GM19455 (cell line): Measurements from ENCODE around the gene STYX.
"Not testable (repeated sequence)": the region's sequence is repeated elsewhere in the genome, so short reads cannot be mapped to it uniquely, and the experiment has no call there.

Experiments
- ATAC-seq: cut with Tn5 transposase; IDR thresholded peaks from one replicate; pipeline ENCODE4 v1.9.1; 2021; ENCODE audit not compliant: unreplicated experiment

Gene STYX

GRCh38 chr14:52723514-52724359 lies 6.2 kb upstream of the STYX start:
- ATAC-seq, result no peak

GRCh38 chr14:52724360-52724644 lies 5.7 kb upstream of the STYX start:
- no peak for ATAC-seq

GRCh38 chr14:52727509-52727908 lies 2.5 kb upstream of the STYX start:
- not testable (repeated sequence) for ATAC-seq

GRCh38 chr14:52729035-52729434 lies 931 bp upstream of the STYX start:
- ATAC-seq, result not testable (repeated sequence)

GRCh38 chr14:52729585-52729924 lies 411 bp upstream of the STYX start:
- no peak for ATAC-seq

GRCh38 chr14:52730709-52731111 lies 744 bp downstream of the STYX start:
- no peak for ATAC-seq

- no peak for ATAC-seq
Measured at GRCh38 chr14:52733824-52734223, 3.9 kb downstream of the STYX start.

- no peak for ATAC-seq
Measured at GRCh38 chr14:52735921-52736489, 6.0 kb downstream of the STYX start.

- ATAC-seq, result no peak
Measured at GRCh38 chr14:52738409-52738808, 8.4 kb downstream of the STYX start.

- ATAC-seq, result no peak
Measured at GRCh38 chr14:52740751-52741150, 10.8 kb downstream of the STYX start.

- ATAC-seq, result no peak
Measured at GRCh38 chr14:52741865-52742264, 11.9 kb downstream of the STYX start.

GRCh38 chr14:52748647-52749292 lies 18.8 kb downstream of the STYX start:
- ATAC-seq, result no peak

GRCh38 chr14:52755607-52756316 lies 25.8 kb downstream of the STYX start:
- no peak for ATAC-seq

GRCh38 chr14:52759145-52759544 lies 29.2 kb downstream of the STYX start:
- no peak for ATAC-seq

- ATAC-seq, result not testable (repeated sequence)
Measured at GRCh38 chr14:52762923-52763322, 33.0 kb downstream of the STYX start.

GRCh38 chr14:52767058-52767833 lies 37.3 kb downstream of the STYX start:
- ATAC-seq, result no peak

- no peak for ATAC-seq
Measured at GRCh38 chr14:52769887-52770286, 39.9 kb downstream of the STYX start.

- no peak for ATAC-seq
Measured at GRCh38 chr14:52776816-52777215, 46.9 kb downstream of the STYX start.

GRCh38 chr14:52778702-52779101 lies 48.7 kb downstream of the STYX start:
- ATAC-seq, result no peak

- no peak for ATAC-seq
Measured at GRCh38 chr14:52780893-52781292, 50.9 kb downstream of the STYX start.

- no peak for ATAC-seq
Measured at GRCh38 chr14:52781629-52782028, 51.7 kb downstream of the STYX start.
